Adipose tissue (tissue), 3 donors: Measurements from ENCODE around the gene SOCS1. TPM values are rescaled to one million over a fixed set of nuclear protein-coding genes. Genes with fewer than 3 reads are reported as not detected.

Source experiments
- H3K27ac ChIP-seq: one replicate; pipeline ENCODE4 v1.5.1; 2013; ENCODE audit warnings: low read depth, low read length
- WGBS, 3 donors: extraction: QIAGEN DNeasy Blood & Tissue Kit; methylation state at CpG; one replicate each; pipeline ENCODE4 v1.1.7; 2013; 5-methylcytosine and 5-hydroxymethylcytosine counted together
- polyA plus RNA-seq, 3 donors: library from polyadenylated mRNA; stranded (reverse); fragments of 200-250 nt; gene quantifications; one replicate each; pipeline ENCODE4 v1.2.3, GENCODE V29; 2013
- donor health status: healthy with polysubstance abuse.
- donor health status: Bipolar disorder and iron deficiency.
- donor health status: healthy.

SOCS1 gene
- polyA plus RNA-seq, 3 donors, result 2.6 to 29.7 (median 9.8) TPM

- 89 to 96% (median 92%) methylated on average over 3 of the region's 3 CpGs for WGBS, 3 donors
- no peak overlapping the region for H3K27ac ChIP-seq
Measured at GRCh38 chr16:11215935-11216556, 40.0 kb downstream of the SOCS1 start.

- 88 to 96% (median 94%) methylated on average over 7 of the region's 7 CpGs for WGBS, 3 donors
- no peak overlapping the region for H3K27ac ChIP-seq
Measured at GRCh38 chr16:11213799-11214198, 42.2 kb downstream of the SOCS1 start.

- no peak overlapping the region for H3K27ac ChIP-seq
- 93 to 95% (median 94%) methylated on average over 5 of the region's 5 CpGs for WGBS, 3 donors
Measured at GRCh38 chr16:11213373-11213772, 42.6 kb downstream of the SOCS1 start.

- WGBS, 3 donors, result 59 to 84% (median 72%) methylated on average over 16 of the region's 16 CpGs
Measured at GRCh38 chr16:11212798-11213196, 43.2 kb downstream of the SOCS1 start.

DNA sequence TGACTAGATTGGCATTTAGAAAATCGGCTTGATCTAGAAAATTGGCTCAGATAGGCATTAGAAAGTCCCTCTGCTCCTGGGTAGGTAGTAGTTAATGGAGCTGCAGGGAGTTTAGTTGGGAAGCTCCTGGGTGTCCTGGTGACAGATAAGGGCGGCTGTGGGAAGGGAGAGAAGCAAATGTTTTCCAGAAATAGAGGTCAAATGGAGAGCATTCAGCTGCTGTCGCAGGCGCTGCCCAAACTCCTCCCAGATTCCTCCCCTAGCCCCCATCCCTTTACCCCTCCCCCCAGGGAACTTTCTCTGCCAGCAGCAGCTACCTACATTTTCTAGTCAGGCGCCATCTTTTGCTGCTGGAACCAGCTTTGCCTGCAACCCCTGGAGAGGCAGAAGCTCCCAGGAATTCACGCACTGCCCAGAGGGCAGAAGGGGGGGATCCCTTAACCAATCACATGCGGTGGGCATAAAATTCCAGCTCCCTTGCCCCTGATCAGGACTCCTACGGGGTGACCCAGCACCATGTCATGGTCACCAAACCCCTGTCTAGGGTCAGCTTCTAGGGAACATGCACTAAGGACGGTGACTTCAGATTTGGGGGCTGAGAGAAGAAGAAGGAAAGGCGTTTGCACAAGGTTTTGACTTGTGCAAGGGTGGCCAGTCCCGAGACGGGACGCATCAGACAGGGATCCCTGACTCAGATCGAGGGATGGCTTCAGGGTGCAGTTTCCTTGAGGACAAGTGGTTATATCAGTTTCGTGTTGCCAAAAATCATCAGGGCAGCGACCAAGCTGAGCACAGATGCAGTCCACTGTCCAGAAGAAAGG lies 43.8 kb downstream of the SOCS1 start:
- WGBS, 3 donors, result 45 to 68% (median 52%) methylated on average over 16 of the region's 16 CpGs
- H3K27ac ChIP-seq, result no peak overlapping the region

More at GRCh38 chr16:11212798-11213196, 43.2 kb downstream of the SOCS1 start:
- H3K27ac ChIP-seq, result no peak overlapping the region

DNA sequence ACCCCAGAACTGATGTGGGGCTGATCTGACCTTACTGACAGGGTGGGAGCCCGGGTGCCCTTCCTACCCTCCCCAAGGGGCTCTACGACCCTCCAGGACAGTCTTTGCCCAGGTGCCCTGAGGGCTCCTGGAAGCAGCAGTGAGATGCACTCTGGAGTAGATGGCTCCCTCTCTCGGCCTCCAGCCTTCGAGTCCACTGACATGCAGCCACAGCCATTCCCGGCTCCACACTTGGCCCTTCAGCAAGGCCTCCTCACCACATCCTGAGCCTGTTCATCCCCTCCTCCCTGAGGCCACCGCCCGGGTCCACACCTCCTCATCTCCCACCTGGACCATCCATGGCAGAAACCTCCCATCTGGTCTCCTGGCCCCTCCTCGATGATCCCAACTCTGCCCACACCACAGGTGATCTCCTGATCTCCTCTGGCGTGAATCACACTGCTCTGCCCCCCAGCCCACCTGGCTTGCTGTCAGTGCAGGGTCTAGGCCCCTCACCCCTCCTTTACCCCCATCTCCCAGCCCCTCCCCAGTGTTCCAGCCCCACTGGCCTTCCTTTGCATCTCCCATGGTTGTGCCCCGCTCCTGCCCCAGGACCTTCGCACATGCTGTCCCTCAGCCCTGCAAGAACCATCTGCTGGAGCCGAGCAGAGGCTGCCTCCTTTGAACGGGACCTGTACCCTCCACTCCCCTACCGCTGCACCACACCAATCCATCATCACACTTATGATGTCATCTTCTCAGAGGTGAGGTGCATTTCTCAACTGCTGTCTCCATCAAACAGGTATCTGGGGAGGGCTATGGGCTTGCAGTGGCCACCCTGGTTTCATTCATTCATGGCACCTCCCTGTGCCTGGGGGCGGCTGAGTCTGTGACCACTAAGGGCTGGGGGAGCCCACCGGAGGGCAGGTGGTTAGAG lies 44.7 kb downstream of the SOCS1 start:
- H3K27ac ChIP-seq, result no peak overlapping the region
- WGBS, 3 donors, result 57 to 78% (median 74%) methylated on average over 16 of the region's 16 CpGs

GRCh38 chr16:11210260-11210659 lies 45.7 kb downstream of the SOCS1 start:
- no peak overlapping the region for H3K27ac ChIP-seq
- 76 to 83% (median 81%) methylated on average over 11 of the region's 11 CpGs for WGBS, 3 donors

- H3K27ac ChIP-seq, result no peak overlapping the region
- WGBS, 3 donors, result 73 to 85% (median 75%) methylated on average over 9 of the region's 9 CpGs
Measured at GRCh38 chr16:11208916-11209665, 46.9 kb downstream of the SOCS1 start.

DNA sequence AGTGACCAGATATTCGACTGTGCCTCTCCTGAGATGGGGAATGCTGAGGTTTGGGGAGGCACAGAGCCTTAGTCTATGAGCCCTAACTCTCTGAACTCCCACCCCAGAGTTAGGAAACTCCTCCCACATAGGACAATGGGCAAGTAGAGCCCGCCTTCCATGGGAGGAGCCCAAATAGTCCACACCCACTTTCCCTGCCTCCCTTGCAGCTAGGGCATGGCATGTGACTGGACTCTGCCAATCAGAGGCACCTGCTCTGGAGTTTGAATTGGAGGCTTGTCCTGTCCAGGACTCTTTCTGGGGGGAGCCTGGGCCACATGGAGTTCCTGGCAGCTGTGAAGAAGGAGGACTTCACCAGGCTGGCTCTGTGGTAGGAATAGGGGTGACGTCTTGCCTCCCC lies 48.4 kb downstream of the SOCS1 start:
- no peak overlapping the region for H3K27ac ChIP-seq
- WGBS, 3 donors, result 87 to 99% (median 91%) methylated on average over 3 of the region's 3 CpGs

GRCh38 chr16:11205754-11206581 lies 50.0 kb downstream of the SOCS1 start:
- 33 to 36% (median 35%) methylated on average over 13 of the region's 13 CpGs for WGBS, 3 donors
- no peak overlapping the region for H3K27ac ChIP-seq

GRCh38 chr16:11205065-11205699 lies 50.8 kb downstream of the SOCS1 start:
- no peak overlapping the region for H3K27ac ChIP-seq

GRCh38 chr16:11204513-11205047 lies 51.4 kb downstream of the SOCS1 start:
- 59 to 68% (median 59%) methylated on average over 4 of the region's 4 CpGs for WGBS, 3 donors
- H3K27ac ChIP-seq, result no peak overlapping the region

More at GRCh38 chr16:11205065-11205699, 50.8 kb downstream of the SOCS1 start:
- WGBS, 3 donors, result 85 to 87% (median 86%) methylated on average over 19 of the region's 19 CpGs

Other genes starting within 250 kb of the SOCS1 start
- not detected for gene TNP2, start 13.1 kb upstream of the SOCS1 start, polyA plus RNA-seq
- not detected for gene PRM3, start 17.4 kb upstream of the SOCS1 start, polyA plus RNA-seq
- gene PRM2, start 20.3 kb upstream of the SOCS1 start, polyA plus RNA-seq, result not detected
- not detected for gene PRM1, start 25.1 kb upstream of the SOCS1 start, polyA plus RNA-seq
- gene RMI2, start 89.3 kb upstream of the SOCS1 start, polyA plus RNA-seq, result under 1 TPM; 0.67 to 0.87 (median 0.67) TPM